NCI-H1092 (cell line): ENCODE results near the gene DUS3L.
A peak's percentile ranks its signal among the peaks of the same experiment; 100 is the strongest.

Source experiments
- DNase-seq: peaks from one replicate; lab custom pipeline; 2025; lab: John Stamatoyannopoulos, UW

Gene DUS3L

DNA sequence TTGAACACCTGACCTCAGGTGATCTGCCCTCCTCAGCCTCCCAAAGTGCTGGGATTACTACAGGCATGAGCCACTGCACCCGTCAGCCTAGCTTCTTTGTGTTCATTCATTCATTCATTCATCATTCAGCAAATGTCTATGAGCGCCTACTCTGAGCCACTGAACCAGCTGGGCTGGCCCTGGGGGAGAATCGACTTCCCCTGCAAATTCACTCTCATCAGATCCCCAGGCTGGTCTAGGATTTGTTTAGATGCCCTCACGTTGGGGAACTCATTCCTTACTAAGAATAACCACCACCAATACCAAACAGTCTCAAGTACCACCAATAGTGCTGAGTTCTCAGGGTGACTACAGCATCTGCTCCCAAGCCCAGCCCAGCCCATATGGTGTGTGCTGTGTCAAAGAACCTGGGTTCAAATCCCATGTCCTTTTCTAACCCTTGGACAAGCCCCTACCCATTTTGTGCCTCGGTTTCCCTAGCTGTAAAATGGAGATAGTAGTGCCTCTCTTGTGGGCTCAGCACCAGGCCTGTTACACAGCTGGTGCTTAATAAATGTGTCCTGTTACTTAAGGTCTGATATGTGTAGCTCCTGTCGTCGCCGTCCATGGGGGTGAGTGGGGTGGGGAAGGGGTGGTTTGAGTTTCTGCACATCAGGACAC is 30.7 kb upstream of the DUS3L start:
- DNase-seq, result no peak

DNA sequence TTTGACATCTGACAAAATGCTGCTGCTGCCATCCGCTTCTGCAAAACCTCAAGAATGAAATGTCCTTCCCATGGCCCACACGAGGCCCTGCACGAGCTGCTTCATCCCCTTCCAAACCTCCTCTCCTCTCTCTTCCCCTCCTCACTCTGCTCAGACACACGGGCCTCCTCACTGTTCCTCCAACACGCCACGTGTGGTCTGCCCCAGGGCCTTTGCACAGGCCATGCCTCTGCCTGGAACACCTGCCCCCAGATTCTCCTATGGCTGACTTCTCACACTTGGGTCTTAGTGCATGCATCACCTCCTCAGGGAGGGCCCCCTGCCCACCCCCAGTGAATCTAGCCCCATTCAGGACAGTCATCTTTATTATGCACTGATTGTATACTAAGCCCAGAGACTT is 29.8 kb upstream of the DUS3L start:
- no peak for DNase-seq

DNA sequence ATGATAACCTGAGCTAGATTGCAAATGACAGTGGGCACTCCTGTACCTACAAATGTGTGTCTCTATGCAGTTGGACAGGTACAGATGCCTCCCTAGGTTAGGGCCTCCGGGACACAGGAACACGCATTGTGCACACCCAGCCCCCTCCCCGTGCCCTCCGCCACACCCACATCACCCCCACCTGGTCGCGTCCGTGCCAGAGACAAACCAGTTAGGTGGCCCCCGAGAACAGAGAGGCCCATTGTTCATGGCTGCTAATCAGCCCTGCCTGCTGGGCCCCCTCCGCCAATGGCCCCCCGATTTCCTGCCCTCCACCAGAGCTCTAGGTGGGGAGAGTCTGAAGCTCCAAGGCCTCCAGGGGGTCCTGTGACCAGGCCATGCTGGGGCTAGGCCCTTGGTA is 27.6 kb upstream of the DUS3L start:
- no peak for DNase-seq

DNA sequence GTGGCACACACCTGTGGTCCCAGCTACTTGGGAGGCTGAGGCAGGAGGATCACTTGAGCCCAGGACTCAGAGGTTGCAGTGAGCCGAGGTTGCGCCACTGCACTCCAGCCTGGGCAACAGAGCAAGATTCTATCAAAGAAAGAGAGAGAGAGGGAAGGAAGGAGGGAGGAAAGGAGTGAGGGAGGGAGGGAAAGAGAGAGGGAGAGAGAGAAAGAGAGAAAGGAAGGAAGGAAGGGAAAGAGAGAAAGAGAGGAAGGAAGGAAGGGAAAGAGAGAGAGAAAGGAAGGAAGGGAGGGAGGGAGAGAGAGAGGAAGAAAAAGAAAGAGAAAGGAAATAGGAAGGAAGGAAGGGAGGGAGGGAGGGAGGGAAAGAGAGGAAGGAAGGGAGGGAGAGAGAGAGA is 26.3 kb upstream of the DUS3L start:
- DNase-seq, result no peak

DNA sequence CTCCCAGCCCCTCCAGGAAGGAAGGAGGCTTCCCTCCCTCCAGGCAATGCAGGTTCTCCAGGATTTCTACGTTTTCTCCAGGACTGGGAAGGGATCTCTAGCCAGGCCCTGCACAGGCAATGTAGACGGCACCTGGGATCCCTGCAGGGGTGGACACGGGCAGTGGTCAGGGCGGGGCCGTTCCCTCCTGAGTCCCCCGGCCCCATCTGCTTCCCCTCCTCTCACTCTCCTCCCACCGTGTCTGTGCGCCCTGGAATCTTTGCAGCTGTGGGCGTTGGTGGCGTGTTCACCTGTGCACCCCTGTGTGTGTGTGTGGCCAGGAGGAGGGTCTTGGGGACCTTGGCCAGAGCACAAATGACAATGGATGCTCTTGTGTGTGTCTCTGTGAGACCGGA is 23.9 kb upstream of the DUS3L start:
- DNase-seq, result no peak

DNA sequence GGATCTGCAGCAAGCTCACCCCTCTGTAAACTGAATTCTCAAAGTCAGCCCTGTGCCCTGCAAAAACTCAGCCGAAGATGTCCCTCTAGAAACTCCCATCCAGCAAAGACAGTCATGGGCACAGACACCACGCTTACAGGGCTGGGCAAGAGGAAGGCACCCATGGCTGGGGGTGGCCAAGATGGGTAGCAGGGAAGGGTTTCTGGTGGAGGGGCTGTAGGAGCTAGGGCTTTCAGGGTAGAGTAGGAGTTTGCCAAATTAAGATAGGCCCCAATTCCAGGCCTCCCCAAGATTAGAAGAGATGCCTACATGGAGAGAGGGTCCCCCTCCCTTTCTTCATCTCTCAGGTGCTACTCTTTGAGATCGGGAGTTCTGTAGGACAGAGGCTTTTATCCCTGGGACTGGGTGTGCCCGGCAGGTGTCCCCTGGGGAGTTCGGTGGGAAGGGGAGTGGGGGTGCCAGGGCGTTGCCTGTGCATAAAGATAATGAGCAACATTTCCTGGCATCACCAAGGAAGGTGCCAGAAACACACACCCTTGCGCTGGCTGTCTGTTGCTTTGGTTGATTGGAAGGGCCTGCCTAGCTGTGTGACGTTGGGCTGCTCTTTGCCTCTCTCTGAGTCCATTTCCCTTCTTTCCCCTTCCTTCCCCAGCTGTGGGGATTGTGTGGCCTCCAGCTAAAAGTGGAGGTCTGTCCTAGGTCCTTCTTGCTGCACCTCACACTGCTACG is 23.3 kb upstream of the DUS3L start:
- no peak for DNase-seq

DNA sequence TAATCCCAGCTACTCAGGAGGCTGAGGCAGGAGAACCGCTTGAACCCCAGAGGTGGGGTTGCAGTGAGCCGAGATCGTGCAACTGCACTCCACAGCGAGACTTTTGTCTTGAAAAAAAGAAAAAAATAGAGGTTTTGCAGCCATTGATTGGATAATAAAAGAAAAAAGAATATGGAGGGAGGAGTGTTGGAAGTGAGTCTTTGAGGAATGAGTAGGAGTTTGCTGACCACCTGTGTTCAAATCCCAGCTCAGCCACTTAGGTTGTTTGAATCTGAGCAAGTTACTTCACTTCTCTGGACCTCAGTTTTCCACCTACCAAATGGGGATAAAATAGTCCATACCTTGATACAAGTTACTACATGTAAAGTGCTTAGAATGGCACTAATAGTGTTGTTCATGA is 20.2 kb upstream of the DUS3L start:
- DNase-seq, result no peak

DNA sequence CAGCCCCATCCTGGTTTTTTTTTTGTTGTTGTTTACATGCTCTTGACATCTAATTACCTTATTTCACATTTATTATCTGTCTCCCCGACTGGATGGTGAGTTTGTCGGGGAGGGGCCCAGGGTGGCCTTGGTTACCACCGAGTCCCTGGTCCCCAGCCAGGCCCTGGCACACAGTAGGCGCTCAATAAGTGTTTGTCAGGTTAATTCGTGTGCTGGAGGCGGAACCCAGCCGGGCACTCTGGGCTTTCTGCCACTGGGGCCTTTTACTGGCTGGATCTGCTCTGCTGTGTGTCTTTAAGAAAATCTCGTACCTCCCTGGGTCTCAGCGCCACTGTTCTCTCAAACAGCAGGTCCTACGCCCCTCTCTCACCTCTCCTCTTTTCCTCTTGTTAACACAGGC is 18.5 kb upstream of the DUS3L start:
- no peak for DNase-seq

DNA sequence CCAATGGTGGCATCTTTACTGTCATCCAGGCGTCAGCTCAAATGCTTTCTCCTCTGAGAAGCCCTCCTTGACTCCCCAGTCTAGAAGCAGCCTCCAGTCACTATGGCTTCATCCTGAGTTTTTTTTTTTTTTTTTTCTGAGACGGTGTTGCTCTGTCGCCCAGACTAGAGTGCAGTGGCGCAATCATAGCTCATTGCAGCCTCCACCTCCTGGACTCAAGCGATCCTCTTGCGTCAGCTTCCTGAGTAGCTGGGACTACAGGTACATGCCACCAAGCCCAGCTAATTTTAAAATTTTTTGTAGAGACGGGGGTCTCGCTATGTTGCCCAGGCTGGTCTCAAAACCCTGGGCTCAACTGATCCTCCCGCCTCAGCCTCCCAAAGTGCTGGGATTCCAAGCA is 18.1 kb upstream of the DUS3L start:
- no peak for DNase-seq

DNA sequence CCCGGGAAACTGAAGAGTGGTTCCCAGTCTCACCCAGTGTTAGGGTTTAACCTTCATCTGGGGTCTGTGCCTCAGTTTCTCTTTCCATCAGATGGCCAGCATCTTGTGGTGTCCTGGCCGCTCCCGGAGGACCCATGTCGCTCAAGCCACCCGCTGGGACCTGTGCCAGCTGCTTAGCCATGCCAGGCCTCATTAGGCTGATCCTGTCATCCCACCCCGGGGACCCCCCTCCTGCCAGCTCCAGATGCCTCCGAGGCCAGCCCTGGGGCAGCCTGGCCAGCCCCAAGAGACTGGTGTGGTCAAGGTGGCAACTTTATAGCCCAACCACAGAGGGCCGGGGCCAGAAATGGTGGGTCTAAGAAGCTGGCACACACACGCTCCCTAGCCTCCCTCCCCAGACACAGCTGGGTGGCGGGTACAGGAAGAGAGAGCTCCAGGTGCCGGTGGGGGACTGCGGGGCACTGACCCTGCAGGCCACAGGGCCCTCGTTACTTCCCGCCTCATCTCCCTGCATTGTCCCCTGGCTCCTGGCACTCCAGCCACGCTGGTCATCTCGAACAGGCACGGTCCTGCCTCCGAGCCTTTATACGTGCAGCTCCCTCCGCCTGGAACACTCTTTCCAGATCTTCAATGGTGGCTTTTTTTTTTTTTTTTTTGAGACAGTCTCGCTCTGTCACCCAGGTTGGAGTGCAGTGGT is 17.3 kb upstream of the DUS3L start:
- no peak for DNase-seq

DNA sequence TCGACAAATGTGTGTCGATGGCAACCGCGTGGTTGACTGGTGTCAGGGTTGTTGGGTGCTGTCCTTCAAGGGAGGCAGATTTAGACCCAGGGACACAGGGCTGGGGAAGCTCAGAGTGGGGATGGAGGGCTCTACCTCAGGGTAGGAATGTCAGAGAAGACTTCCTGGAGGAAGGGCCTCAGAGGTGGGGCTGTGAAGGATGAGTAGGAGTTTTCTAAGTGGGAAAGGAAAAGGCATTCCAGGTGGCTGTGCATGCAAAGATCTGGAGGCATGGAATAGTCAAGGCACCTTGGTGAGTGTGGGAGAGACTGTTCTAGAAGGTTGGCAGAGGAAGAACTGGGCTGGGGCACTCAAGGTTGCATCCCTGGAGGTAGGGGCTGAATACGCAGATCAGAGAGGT is 15.9 kb upstream of the DUS3L start:
- no peak for DNase-seq

DNA sequence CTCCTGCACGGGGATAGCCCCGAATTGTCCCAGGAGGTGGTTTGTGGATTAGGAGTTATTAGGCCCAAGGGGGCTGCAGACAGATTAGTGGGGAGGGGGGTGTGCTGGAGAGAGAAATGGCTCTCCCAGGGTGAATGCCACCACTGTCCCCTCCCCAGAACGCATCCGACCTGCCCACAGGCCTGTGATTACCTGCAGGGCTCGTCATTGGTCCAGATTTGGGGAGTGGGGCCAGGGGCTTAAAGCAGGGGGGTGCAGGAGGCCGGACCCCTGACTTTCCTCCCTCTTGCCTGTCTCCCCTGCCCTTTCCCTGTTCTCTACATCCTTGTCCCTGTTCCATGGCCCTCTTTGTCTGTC is 15.1 kb upstream of the DUS3L start:
- DNase-seq, result no peak

DNA sequence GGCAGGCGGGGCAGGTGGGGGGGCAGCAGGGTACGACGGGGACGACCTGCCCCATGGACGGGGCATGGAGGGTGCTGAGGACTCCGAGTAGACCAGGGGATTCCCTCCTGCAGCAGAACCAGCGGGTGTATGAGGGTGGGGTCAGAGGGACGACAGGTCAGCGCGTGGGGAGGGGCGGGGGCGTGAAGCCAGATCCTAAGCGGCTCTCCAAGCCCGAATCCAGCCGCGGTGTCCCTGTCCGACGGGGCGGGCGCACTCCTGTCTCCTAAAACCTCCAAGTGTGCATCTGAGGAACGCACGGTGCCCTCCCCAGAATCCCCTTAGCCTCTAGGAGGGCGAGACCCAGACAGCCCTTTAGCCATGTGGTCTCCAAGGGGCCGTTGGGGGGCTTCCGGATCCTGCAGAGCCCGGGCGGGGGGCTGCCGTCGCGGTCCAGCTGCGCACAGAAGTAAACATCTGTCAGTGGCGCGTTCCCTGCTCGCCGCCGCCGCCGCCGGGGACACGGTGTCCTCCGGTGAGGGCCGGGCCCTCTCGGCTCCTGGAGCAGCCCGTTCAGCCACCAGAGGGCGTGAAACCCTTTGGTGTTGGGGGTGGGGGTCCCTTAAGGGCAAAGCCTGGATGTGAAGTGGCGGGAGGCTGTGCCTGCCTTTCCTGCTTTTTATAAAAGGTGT is 14.6 kb upstream of the DUS3L start:
- DNase-seq, result peak; percentile 74

DNA sequence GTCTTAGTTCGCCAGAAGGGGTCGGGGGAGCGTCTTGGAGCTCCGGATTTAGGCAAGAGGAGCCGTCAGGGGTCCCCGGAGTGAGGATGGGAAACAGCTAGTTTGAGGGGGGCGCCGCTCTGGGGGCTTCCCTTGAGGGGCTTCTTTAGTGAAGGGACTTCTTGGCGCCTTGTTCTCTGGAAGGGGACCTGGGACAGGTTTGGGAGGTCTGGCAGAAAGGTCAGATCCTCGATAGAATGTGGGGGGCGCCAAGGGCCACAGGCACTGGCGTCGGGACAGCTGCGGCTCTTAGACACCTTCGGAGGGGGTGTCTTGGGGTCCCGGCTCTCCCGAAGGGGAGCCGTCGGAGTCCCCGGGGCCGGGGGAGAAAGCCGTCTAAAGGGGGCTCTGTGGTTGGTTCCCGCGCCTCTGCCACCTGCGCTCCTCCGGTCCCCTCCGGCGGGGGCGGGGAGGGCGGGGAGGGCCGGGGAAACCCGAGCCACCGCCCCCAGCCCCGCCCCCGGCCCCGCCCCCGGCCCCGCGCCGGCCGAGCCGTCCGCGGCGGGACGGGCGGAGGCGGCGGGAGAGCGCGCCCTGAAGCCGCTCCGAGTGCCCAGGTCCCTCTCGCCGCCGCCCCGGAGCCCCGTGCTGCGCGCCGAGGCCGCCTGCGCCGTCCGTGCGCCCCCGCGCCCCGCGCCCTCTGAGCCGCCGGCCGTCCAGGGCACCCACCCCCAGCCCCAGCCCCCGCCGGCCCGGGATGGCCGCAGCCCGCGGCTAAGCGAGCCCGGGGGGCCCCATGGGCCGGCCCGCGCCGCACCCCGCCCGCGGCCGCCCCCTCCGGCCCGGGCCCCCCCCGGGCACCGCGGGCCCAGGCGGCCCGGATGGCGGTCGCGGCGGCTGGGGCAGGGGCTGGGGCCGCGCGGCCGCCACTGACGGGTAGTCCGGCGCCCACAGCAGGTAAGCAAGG is 13.8 kb upstream of the DUS3L start, which contains the start of gene NRTN:
NRTN (plus strand) TSS at position 552 of the 946 bp plus-strand sequence. CDS start 19,099 bp downstream, outside the sequence.
- no peak for DNase-seq

DNA sequence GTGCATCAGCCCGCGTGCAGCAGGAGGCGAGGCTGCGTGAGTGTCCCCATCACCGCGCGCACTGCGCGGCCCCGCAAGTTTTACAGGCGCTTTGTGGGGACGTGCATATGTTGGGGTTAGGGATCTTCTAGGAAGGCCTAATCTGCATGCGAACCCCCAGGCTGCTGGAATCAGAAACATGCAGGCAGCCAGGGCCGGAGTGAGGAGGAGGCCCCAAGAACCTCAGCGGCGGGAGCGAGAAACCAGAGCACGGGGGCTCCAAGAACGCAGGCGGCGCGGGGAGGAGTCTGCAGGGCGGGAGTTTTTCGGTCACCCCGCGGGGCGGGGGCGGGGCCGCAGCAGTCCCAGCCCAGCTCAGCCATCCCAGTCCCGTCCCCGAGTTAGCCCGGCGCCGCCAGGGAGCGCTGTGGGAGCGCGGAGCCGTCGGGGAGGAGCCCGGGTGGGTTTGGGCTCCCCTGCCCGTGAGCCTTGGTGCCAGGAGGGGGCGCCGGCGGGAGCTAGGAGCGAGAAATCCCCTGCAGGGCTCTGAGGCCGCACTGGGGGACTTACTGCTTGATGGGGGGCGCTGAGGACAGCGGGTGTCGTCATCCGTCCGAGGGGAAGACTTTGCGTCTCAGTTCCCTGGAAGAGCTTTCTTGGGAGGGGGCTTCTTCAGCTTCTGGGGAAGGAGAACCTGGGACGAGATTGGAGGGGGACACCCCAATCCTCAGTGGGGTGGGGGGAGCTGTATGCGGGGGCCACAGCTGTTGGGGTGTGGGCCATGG is 13.0 kb upstream of the DUS3L start:
- DNase-seq, result peak; percentile 85

DNA sequence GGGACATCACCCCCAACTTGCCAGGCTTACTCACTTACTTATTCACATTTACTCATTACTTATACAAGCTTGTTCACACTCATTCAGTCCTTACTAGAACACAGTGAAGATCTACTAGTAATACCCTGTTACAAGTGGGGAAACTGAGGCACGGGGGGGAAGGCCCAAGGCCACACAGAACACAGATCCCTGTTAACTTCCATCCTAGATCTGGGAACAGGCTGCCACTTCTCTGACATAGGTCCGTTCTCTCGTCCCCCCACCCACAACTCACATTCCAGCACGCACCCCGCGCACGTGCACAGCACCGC is 12.4 kb upstream of the DUS3L start:
- DNase-seq, result no peak

DNA sequence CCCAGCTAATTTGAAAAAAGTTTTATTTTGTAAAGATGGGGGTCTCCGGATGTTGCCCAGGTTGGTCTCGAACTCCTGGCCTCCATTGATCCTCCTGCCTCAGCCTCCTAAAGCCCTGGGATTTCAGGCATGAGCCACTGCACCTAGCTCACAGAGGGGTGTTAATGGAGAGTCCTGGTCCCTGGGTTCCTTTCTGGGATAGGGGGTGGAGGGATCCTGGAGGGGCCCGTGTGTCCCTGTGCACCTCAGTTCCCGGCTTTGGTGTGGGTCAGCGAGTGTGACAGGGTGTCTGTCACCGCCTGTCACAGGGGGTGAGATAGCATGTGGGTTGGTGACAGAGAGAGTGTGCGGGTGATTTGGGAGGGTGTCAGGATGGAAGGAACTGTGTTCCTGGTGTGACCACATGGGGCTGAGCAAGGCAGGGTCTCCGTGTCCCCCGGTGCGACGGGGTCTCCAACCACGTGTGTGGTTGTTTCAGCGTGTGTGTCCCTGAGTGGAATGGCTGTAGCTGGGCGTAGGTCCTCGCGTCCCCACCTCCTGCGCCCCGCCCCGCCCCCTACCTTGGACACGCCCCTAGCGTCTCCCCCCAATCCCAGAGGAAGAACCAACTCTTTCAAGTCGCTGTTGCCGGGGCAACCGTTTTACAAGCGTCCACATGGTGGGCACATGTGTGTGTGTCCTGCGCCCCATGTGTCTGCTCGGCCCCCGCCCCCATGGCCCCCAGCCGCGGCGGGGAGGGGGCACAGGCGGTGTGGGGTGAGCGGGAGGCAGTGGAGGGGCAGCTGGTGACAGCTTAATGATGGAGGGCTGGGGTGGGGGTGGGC is 11.0 kb upstream of the DUS3L start:
- no peak for DNase-seq

DNA sequence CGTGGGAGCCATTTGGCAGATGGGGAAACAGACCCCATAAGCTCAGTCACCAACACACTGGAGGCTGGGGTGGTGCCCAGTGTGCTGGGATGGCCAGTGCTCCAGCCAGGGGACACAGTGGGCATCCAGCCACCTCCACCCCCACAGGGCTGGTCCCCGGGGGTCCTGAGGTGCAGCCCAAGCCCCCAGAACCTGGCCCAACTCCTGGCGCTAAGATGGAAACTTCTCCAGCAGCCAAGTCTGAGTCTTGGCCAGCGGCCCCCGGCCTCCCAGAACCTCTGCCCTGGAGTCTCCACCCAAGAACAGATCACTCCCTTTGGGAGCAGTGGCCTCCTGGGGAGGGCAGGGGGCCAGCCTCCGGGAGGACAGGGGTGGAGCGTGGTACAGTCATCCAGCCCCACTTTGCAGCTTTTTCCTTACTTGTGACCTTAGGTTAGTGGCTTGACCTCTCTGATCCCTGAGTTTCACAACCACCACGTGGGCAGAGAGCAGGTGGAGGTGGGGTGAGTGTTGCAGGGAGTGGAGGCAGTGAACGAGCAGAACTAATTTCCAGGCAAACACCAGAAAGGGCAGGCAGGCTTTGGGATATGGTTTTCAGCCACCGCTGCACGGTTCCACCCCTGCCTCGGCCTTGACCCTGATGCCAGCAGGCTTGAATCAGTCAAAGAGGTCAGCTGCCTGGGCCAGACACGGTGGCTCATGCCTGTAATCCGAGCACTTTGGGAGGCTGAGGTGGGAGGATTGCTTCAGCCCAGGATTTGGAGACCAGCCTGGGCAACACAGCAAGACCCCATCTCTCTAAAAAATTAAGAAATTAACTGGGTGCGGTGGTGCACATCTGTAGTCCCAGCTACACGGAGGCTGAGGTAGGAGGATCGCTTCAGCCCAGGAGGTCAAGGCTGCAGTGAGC is 9.7 kb upstream of the DUS3L start:
- no peak for DNase-seq
